GM23338 (cell line): ENCODE results near the gene SDE2. TPM values are rescaled to one million over a fixed set of nuclear protein-coding genes. Genes with fewer than 3 reads are reported as not detected.

Source experiments
- ATAC-seq: fragments of 200-7000 bp; cut with Tn5 transposase; 3 replicates; pipeline ENCODE4 v1.9.1; 2020
- DNase-seq: peaks from one replicate; pipeline ENCODE4 v3.0.0-alpha.2; 2015; ENCODE audit warnings: low spot score
- H2AFZ ChIP-seq: fragments of 200-600 bp; sonication (generic); 2 replicates; pipeline ENCODE4 v1.8.0; 2016; ENCODE audit warnings: antibody characterized with exemption, mild to moderate bottlenecking, moderate library complexity
- H3F3A ChIP-seq: fragments of 200-600 bp; sonication (generic); replicated peaks from 2 replicates; pipeline ENCODE4 v1.8.0; 2017; ENCODE audit warnings: antibody characterized with exemption, mixed run types, low read depth
- H3K27ac ChIP-seq: fragments of 200-600 bp; sonication (generic); 2 replicates; pipeline ENCODE4 v1.6.1; 2016; ENCODE audit warnings: low read depth
- H3K27me3 ChIP-seq: fragments of 200-600 bp; sonication (generic); 2 replicates; pipeline ENCODE4 v1.8.0; 2016; ENCODE audit warnings: mild to moderate bottlenecking, mixed run types, moderate library complexity; ENCODE audit not compliant: insufficient read depth
- H3K36me3 ChIP-seq: fragments of 200-600 bp; sonication (generic); 2 replicates; pipeline ENCODE4 v1.8.0; 2016; ENCODE audit warnings: mild to moderate bottlenecking; ENCODE audit not compliant: insufficient read depth
- H3K4me1 ChIP-seq: fragments of 200-600 bp; sonication (generic); 2 replicates; pipeline ENCODE4 v1.8.0; 2016; ENCODE audit warnings: mild to moderate bottlenecking, moderate library complexity; ENCODE audit not compliant: insufficient read depth
- H3K4me2 ChIP-seq: fragments of 200-600 bp; sonication (generic); 2 replicates; pipeline ENCODE4 v1.7.1; 2017; ENCODE audit warnings: mixed run types
- H3K4me3 ChIP-seq: fragments of 200-600 bp; sonication (generic); 2 replicates; pipeline ENCODE4 v1.6.1; 2016; ENCODE audit warnings: mixed run types
- H3K79me2 ChIP-seq: fragments of 200-600 bp; sonication (generic); replicated peaks from 2 replicates; pipeline ENCODE4 v1.8.0; 2017; ENCODE audit warnings: mild to moderate bottlenecking; ENCODE audit not compliant: insufficient read depth
- H3K9me2 ChIP-seq: fragments of 200-600 bp; sonication (generic); 2 replicates; pipeline ENCODE4 v1.8.0; 2017; ENCODE audit not compliant: insufficient read depth
- H4K20me1 ChIP-seq: fragments of 200-600 bp; sonication (generic); replicated peaks from 2 replicates; pipeline ENCODE4 v1.8.0; 2017; ENCODE audit warnings: mild to moderate bottlenecking; ENCODE audit not compliant: insufficient read depth
- H3K27ac Mint-ChIP-seq: 2 replicates; pipeline ENCODE4 v1.8.0; 2020; ENCODE audit warnings: inconsistent platforms, mild to moderate bottlenecking, moderate library complexity, mixed read lengths
- H3K27me3 Mint-ChIP-seq: 3 replicates; pipeline ENCODE4 v1.8.0; 2022; ENCODE audit warnings: low read depth, mild to moderate bottlenecking, moderate library complexity, mixed read lengths, inconsistent platforms; ENCODE audit not compliant: insufficient read depth, poor library complexity
- H3K36me3 Mint-ChIP-seq: 3 replicates; pipeline ENCODE4 v1.8.0; 2021; ENCODE audit warnings: low read depth, mild to moderate bottlenecking, inconsistent platforms, moderate library complexity, mixed read lengths
- H3K4me1 Mint-ChIP-seq: 3 replicates; pipeline ENCODE4 v1.8.0; 2020; ENCODE audit warnings: mild to moderate bottlenecking, inconsistent platforms, mixed read lengths
- H3K4me3 Mint-ChIP-seq: 3 replicates; pipeline ENCODE4 v1.8.0; 2021; ENCODE audit warnings: moderate library complexity, mild to moderate bottlenecking, inconsistent platforms, mixed read lengths
- H3K9me3 Mint-ChIP-seq: 3 replicates; pipeline ENCODE4 v1.8.0; 2020; ENCODE audit warnings: moderate library complexity, mild to moderate bottlenecking, inconsistent platforms, mixed read lengths
- CREB1 ChIP-seq: fragments of 250-450 bp; sonication (Bioruptor Pico); IDR thresholded peaks from 2 replicates; pipeline ENCODE4 v1.5.0; 2020; ENCODE audit warnings: low read depth, mild to moderate bottlenecking, moderate library complexity
- ETS1 ChIP-seq: IDR thresholded peaks from 2 replicates; pipeline ENCODE4 v1.6.1; 2016; ENCODE audit warnings: antibody characterized with exemption
- EZH2 ChIP-seq: fragments of 200-600 bp; sonication (generic); IDR thresholded peaks from one replicate; pipeline ENCODE4 v1.8.0; 2017; ENCODE audit warnings: antibody characterized with exemption, mild to moderate bottlenecking, low read depth; ENCODE audit not compliant: unreplicated experiment
- EZH2phosphoT487 ChIP-seq: fragments of 200-600 bp; sonication (generic); IDR thresholded peaks from one replicate; pipeline ENCODE4 v1.8.1; 2018; ENCODE audit warnings: antibody characterized with exemption; ENCODE audit not compliant: unreplicated experiment
- JUNB ChIP-seq: IDR thresholded peaks from one replicate; pipeline ENCODE4 v1.6.1; 2016; ENCODE audit warnings: antibody characterized with exemption; ENCODE audit not compliant: unreplicated experiment
- NANOG ChIP-seq: IDR thresholded peaks from 2 replicates; pipeline ENCODE4 v1.6.1; 2016; ENCODE audit warnings: antibody characterized with exemption, borderline replicate concordance
- POLR2AphosphoS5 ChIP-seq: IDR thresholded peaks from 2 replicates; pipeline ENCODE4 v1.6.1; 2016; ENCODE audit warnings: antibody characterized with exemption, low read depth
- REST ChIP-seq: IDR thresholded peaks from one replicate; pipeline ENCODE4 v1.6.1; 2018; ENCODE audit warnings: antibody characterized with exemption; ENCODE audit not compliant: unreplicated experiment
- STAT1 ChIP-seq: IDR thresholded peaks from one replicate; pipeline ENCODE4 v1.6.1; 2016; ENCODE audit warnings: antibody characterized with exemption; ENCODE audit not compliant: unreplicated experiment
- ZNF114 ChIP-seq: fragments of 250-450 bp; sonication (Bioruptor Pico); IDR thresholded peaks from 2 replicates; pipeline ENCODE4 v1.5.0; 2020; ENCODE audit warnings: mild to moderate bottlenecking, moderate library complexity
- ZNF331 ChIP-seq: fragments of 250-450 bp; sonication (Bioruptor Pico); IDR thresholded peaks from 2 replicates; pipeline ENCODE4 v1.5.0; 2020; ENCODE audit warnings: low read depth, mild to moderate bottlenecking, moderate library complexity
- polyA plus RNA-seq: library from polyadenylated mRNA; unstranded; fragments of >200 nt; fragmentation: Nextera tagmentation; extraction: Ambion mirVana; gene quantifications from 2 replicates; pipeline ENCODE4 v1.2.1, GENCODE V29; 2016
- total RNA-seq: library from RNA; depleted of rRNA; stranded (reverse); fragments of >200 nt; shearing (Covaris generic); gene quantifications from 2 replicates; pipeline ENCODE4 v1.2.3, GENCODE V29; 2014

SDE2 gene
- total and polyA plus RNA-seq, 2 experiments from 2014 or later, result 10.6 to 26.9 TPM

GRCh38 chr1:225996946-225997545 lies 2.1 kb downstream of the SDE2 start (continued):
- no peak for TF ChIP-seq REST
- TF ChIP-seq JUNB, result no peak
- TF ChIP-seq CREB1 (CRISPR knock-in tag), result no peak
- TF ChIP-seq EZH2phosphoT487, result no peak

- peaks cover 37% of the 10 kb centered on the region for H3K36me3 ChIP-seq
- H3K27ac ChIP-seq, result peak overlapping the region; percentile 26; the same call in 1 of the 2 replicates
- no peaks in the 10 kb centered on the region for H3K9me3 Mint-ChIP-seq
- H3K27me3 ChIP-seq, result no peaks in the 10 kb centered on the region
- H3K27ac Mint-ChIP-seq, result no peak overlapping the region
- H3F3A ChIP-seq, result peaks cover 15% of the 10 kb centered on the region
- H4K20me1 ChIP-seq, result peaks cover 23% of the 10 kb centered on the region
- H3K4me1 Mint-ChIP-seq, result peaks cover 11% of the 10 kb centered on the region
- no peaks in the 10 kb centered on the region for H3K9me2 ChIP-seq
- peaks cover 33% of the 10 kb centered on the region for H3K36me3 Mint-ChIP-seq
- DNase-seq (no peak), ATAC-seq (no peak)
- peaks cover 15% of the 10 kb centered on the region for H3K4me1 ChIP-seq
- H3K4me2 ChIP-seq, result no peak overlapping the region
- no peak overlapping the region for H2AFZ ChIP-seq
- H3K79me2 ChIP-seq, result peaks cover 51% of the 10 kb centered on the region
- H3K27me3 Mint-ChIP-seq, result peaks cover 7% of the 10 kb centered on the region
- H3K4me3 ChIP-seq, result no peak overlapping the region
- H3K4me3 Mint-ChIP-seq, result no peak overlapping the region
- TF ChIP-seq STAT1 (no peak), REST (no peak), NANOG (no peak), JUNB (no peak), CREB1 (CRISPR knock-in tag) (no peak), ZNF114 (CRISPR knock-in tag) (no peak), ETS1 (no peak), EZH2 (no peak), POLR2AphosphoS5 (no peak), ZNF331 (no peak)
Observed at GRCh38 chr1:225995919-225996864, 3.0 kb downstream of the SDE2 start.
